Left hindlimb (tissue), 1 donor: Measurements from ENCODE around the gene SELP.

ENCODE experiments used
- DNase-seq: peaks from one replicate; pipeline ENCODE4 v3.0.0-alpha.2; 2018

SELP gene

GRCh38 chr1:169572187-169572586, 57.7 kb downstream of the SELP start:
- no peak for DNase-seq

GRCh38 chr1:169571450-169571849, 58.5 kb downstream of the SELP start:
- no peak for DNase-seq

- no peak for DNase-seq
Observed at GRCh38 chr1:169570172-169570574, 59.8 kb downstream of the SELP start.

GRCh38 chr1:169568497-169568896, 61.4 kb downstream of the SELP start:
- no peak for DNase-seq

- DNase-seq = no peak
Observed at GRCh38 chr1:169565335-169566271, 64.3 kb downstream of the SELP start.

GRCh38 chr1:169563650-169564049, 66.3 kb downstream of the SELP start:
- DNase-seq = no peak

- no peak for DNase-seq
Observed at GRCh38 chr1:169563019-169563615, 66.8 kb downstream of the SELP start.

GRCh38 chr1:169561692-169562091, 68.2 kb downstream of the SELP start:
- DNase-seq = no peak

GRCh38 chr1:169557131-169557530, 72.8 kb downstream of the SELP start:
- no peak for DNase-seq

GRCh38 chr1:169550294-169550693, 79.6 kb downstream of the SELP start:
- no peak for DNase-seq

- no peak for DNase-seq
Observed at GRCh38 chr1:169548282-169548681, 81.6 kb downstream of the SELP start.

GRCh38 chr1:169546087-169546995, 83.6 kb downstream of the SELP start:
- DNase-seq = no peak

- no peak for DNase-seq
Observed at GRCh38 chr1:169545472-169545871, 84.5 kb downstream of the SELP start.

GRCh38 chr1:169538998-169539871, 90.7 kb downstream of the SELP start:
- no peak for DNase-seq
